ENCODE data around the gene DUSP1.

Gene DUSP1

DNA sequence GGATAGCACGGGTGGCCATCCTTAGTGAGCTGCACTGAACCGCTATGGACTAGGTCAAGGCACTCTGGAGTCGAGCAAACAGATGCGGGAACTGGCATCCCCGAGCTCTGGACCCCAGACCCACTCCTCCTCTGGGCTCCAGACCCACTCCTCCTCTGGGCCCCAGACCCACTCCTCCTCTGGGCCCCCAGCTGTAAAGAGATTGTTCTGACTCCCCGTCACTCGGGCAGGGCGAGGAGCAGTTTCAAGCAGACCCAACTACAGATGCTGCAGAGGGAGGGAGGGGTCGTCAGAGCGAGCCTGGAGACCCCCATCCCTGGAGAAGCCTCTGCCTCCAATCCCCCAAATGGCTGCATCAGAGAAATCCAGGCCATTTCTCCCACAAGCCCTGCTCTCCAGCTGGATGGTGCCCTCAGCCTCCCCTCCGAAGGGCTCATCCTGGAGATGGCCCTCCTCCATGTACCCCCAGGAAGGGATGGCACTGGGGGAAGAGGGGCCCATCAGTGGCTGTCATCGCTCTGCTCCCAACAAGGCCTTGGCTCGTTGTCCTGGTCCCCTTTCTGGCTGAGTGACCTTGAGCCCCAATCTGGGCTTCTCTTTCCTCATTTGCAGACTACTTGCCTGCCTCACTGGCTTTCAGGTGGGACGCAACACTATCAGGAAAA lies 38.7 kb downstream of the DUSP1 start:
- Histone ChIP-seq H3K9ac (ENCODE audit: low read depth, low read length) (peak overlapping the region; percentile 87), H3K4me1 (ENCODE audit: control insufficient read depth, insufficient read depth, low read length) (peaks cover 36% of the 10 kb centered on the region), H3K36me3 (ENCODE audit: insufficient read depth, low read length) (no peaks in the 10 kb centered on the region), H3K27me3 (ENCODE audit: control insufficient read depth, insufficient read depth, low read length) (no peaks in the 10 kb centered on the region), H3K4me3 (ENCODE audit: low read length) (no peak overlapping the region), H3K9me3 (replicated peaks; ENCODE audit: low read length) (no peaks in the 10 kb centered on the region), H3K4me2 (ENCODE audit: low read length) (no peak overlapping the region)

DNA sequence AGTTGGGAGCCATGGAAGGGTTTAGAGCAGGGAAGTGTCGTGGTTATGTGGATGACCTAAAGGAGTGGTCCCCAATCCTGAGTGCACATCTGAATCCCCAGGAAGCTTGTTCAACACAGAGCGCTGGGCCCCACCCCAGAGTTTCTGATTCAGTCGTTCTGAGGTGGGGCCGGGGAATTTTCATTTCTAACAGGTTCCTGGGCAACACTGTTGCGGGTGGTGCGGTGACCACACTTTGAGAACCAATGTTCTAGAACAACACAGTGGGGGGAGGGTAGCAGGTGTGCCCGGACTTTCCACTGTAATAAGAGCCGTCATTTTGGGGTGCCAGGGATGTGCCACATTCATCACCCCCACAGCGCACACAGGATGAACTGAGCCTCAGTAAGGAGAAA lies 39.3 kb downstream of the DUSP1 start:
- Histone ChIP-seq H3K4me3 (ENCODE audit: low read length) (no peak overlapping the region), H3K36me3 (ENCODE audit: insufficient read depth, low read length) (no peaks in the 10 kb centered on the region), H3K4me1 (ENCODE audit: control insufficient read depth, insufficient read depth, low read length) (peaks cover 30% of the 10 kb centered on the region), H3K9ac (ENCODE audit: low read depth, low read length) (no peak overlapping the region), H3K9me3 (replicated peaks; ENCODE audit: low read length) (no peaks in the 10 kb centered on the region), H3K27me3 (ENCODE audit: control insufficient read depth, insufficient read depth, low read length) (no peaks in the 10 kb centered on the region), H3K4me2 (ENCODE audit: low read length) (no peak overlapping the region)

DNA sequence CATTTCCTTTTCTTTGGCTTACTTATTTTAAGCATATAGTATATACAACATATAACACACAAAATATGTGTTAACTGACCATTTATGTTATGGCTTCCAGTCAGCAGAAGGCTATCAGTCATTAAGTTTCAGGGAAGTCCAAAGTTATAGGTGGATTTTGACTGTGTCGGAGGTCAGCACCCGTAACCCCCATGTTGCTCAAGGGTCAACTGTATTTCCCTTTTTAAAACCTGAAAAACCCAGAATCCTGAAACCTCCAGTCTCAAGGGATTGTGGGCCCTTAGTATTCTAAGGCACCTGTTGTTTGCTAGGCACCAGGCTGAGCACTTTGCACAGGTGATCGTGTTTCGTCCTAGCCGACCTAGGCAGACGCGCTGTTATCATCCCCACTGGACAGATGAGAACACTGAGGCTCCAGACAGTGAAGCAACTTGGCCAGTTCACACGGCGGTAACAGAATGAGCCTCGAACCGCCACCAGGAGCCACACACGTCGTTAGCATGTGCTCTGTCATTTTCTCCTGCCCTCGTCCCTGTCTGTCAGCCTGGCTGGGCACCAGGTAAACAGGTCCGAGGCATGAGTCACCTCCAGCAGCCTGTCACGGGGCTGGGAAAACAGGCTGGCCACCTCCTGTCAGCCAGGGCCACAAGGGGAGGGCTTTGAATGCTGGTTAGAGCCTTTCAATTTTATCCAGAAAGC lies 39.9 kb downstream of the DUSP1 start:
- peaks cover 25% of the 10 kb centered on the region for H3K4me1 ChIP-seq (ENCODE audit: control insufficient read depth, insufficient read depth, low read length)
- H3K9ac ChIP-seq (ENCODE audit: low read depth, low read length) = no peak overlapping the region
- no peaks in the 10 kb centered on the region for H3K9me3 ChIP-seq (replicated peaks; ENCODE audit: low read length)
- no peaks in the 10 kb centered on the region for H3K27me3 ChIP-seq (ENCODE audit: control insufficient read depth, insufficient read depth, low read length)
- no peaks in the 10 kb centered on the region for H3K36me3 ChIP-seq (ENCODE audit: insufficient read depth, low read length)
- no peak overlapping the region for H3K4me3 ChIP-seq (ENCODE audit: low read length)
- H3K4me2 ChIP-seq (ENCODE audit: low read length) = no peak overlapping the region

DNA sequence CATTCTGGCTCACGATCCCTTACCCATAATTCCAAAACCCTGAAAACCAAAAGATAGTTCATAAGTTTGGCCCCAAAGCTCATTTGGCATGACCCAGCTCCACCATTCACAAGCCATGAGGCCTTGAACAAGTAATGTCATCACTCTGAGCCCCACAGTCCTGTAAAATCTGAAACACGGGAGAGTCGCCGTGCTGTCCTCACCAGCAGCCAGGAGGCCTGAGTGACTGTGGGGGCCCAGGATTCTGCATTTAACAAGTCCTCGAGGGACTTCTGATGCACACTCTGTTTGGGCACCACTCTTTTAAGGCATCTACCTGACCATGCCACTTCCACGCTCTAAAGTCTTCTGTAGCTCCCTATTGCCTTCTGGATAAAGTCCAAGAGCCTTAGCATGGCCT lies 40.8 kb downstream of the DUSP1 start:
- Histone ChIP-seq H3K36me3 (ENCODE audit: insufficient read depth, low read length) (no peaks in the 10 kb centered on the region), H3K4me2 (ENCODE audit: low read length) (no peak overlapping the region), H3K9me3 (replicated peaks; ENCODE audit: low read length) (no peaks in the 10 kb centered on the region), H3K9ac (ENCODE audit: low read depth, low read length) (no peak overlapping the region), H3K27me3 (ENCODE audit: control insufficient read depth, insufficient read depth, low read length) (no peaks in the 10 kb centered on the region), H3K4me1 (ENCODE audit: control insufficient read depth, insufficient read depth, low read length) (peaks cover 20% of the 10 kb centered on the region), H3K4me3 (ENCODE audit: low read length) (no peak overlapping the region)

DNA sequence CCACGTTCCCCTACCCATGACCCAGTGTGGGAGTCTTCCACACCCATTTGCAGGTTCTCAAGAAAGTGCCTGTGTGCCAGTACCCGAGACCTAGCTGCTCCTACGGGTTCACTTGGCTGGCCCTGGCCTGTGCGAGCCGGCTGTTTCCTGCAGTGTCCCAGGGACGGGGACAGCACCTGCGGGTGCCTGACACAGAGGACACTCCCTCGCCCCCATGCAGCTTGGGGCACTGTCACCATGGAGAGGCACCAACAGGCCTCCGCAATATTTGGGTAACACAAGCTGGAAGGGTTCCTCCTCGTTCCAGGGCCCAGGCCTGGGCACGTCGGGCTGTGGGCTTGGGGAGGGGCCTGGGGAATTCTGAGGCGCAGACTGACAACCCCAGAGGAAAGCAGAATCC lies 41.4 kb downstream of the DUSP1 start:
- H3K4me2 ChIP-seq (ENCODE audit: low read length) = no peak overlapping the region
- no peaks in the 10 kb centered on the region for H3K36me3 ChIP-seq (ENCODE audit: insufficient read depth, low read length)
- H3K9me3 ChIP-seq (replicated peaks; ENCODE audit: low read length) = no peaks in the 10 kb centered on the region
- no peak overlapping the region for H3K4me3 ChIP-seq (ENCODE audit: low read length)
- H3K27me3 ChIP-seq (ENCODE audit: control insufficient read depth, insufficient read depth, low read length) = no peaks in the 10 kb centered on the region
- peaks cover 20% of the 10 kb centered on the region for H3K4me1 ChIP-seq (ENCODE audit: control insufficient read depth, insufficient read depth, low read length)
- no peak overlapping the region for H3K9ac ChIP-seq (ENCODE audit: low read depth, low read length)

DNA sequence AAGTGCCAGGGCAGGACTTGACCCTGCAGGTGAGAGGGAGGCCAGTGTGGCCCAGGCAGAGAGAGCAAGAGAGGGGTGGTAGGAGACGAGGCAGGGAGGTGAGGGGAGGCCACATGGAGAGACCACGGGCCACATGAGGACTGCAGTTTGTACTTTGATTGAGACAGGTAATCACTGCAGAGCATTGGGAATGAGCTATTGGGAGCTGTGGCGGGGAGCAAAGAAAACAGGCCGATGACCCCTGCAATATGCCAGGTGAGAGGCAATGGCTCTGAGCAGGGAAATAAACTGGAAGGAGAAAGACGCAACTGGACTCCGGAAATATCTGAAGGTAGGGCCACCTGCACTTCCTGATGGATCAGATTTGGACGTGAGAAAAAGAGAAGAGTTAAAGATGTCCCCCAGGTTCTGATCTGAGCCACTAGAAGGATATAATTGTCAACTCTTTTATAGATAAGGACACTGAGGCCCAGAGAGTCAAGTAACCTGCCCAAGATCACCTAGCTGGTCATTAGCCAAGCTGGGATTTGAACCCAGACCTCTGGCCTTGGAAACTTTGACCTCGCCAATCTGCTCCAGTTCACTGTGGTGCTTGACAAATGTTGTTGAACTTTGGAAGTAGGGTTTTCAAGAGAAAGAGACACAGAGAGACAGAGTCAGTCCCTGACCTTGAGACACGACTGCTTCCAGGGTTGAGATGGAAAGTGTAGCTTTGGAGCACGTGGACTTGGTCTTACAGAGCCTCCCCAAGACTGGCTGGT lies 42.3 kb downstream of the DUSP1 start:
- Histone ChIP-seq H3K4me3 (ENCODE audit: low read length) (no peak overlapping the region), H3K9me3 (replicated peaks; ENCODE audit: low read length) (no peaks in the 10 kb centered on the region), H3K27me3 (ENCODE audit: control insufficient read depth, insufficient read depth, low read length) (no peaks in the 10 kb centered on the region), H3K36me3 (ENCODE audit: insufficient read depth, low read length) (no peaks in the 10 kb centered on the region), H3K9ac (ENCODE audit: low read depth, low read length) (no peak overlapping the region), H3K4me2 (ENCODE audit: low read length) (no peak overlapping the region), H3K4me1 (ENCODE audit: control insufficient read depth, insufficient read depth, low read length) (peaks cover 13% of the 10 kb centered on the region)

DNA sequence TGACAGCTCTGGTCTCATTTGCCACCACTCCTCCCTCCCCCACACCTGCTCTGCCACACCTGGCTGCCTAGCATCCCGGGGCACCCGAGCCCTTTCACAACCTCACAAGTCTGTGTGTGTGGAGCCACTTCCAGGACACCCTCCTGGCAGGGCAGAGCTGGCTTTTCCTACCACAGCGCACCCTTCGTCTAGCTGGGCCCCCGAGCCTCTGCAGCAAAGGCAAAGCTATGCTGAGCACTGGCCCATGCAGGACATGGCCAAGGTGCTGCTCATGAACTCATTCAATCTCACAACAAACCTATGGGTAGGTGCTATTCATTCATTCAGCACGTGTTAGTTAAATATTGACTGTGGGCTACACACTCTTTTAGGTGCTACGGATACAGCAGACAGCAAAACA lies 43.4 kb downstream of the DUSP1 start:
- Histone ChIP-seq H3K4me2 (ENCODE audit: low read length) (no peak overlapping the region), H3K9ac (ENCODE audit: low read depth, low read length) (no peak overlapping the region), H3K27me3 (ENCODE audit: control insufficient read depth, insufficient read depth, low read length) (no peaks in the 10 kb centered on the region), H3K4me3 (ENCODE audit: low read length) (no peak overlapping the region), H3K4me1 (ENCODE audit: control insufficient read depth, insufficient read depth, low read length) (peaks cover 2% of the 10 kb centered on the region), H3K36me3 (ENCODE audit: insufficient read depth, low read length) (no peaks in the 10 kb centered on the region), H3K9me3 (replicated peaks; ENCODE audit: low read length) (no peaks in the 10 kb centered on the region)

DNA sequence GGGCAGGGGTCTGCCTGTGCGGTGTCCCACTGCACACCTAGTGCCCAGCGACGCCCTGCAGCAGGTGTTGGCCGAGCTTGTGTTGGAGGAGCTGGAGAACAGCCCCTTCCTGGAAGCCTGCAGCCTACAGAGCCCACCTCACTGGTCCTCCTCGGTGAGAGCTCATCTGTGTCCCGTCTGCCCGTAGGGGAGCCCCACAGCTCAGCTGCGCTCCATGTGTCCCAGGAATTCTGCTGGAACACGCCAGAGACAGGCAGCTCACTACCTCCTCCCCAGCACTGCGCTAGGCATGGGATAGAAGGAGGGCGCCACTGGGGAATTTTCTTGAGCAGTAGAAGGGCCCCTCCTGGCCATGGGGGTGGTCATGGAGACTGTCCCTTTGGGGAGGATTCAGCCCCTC lies 44.0 kb downstream of the DUSP1 start:
- no peaks in the 10 kb centered on the region for H3K4me1 ChIP-seq (ENCODE audit: control insufficient read depth, insufficient read depth, low read length)
- no peak overlapping the region for H3K4me3 ChIP-seq (ENCODE audit: low read length)
- H3K9me3 ChIP-seq (replicated peaks; ENCODE audit: low read length) = no peaks in the 10 kb centered on the region
- H3K4me2 ChIP-seq (ENCODE audit: low read length) = no peak overlapping the region
- H3K9ac ChIP-seq (ENCODE audit: low read depth, low read length) = no peak overlapping the region
- no peaks in the 10 kb centered on the region for H3K27me3 ChIP-seq (ENCODE audit: control insufficient read depth, insufficient read depth, low read length)
- H3K36me3 ChIP-seq (ENCODE audit: insufficient read depth, low read length) = no peaks in the 10 kb centered on the region

DNA sequence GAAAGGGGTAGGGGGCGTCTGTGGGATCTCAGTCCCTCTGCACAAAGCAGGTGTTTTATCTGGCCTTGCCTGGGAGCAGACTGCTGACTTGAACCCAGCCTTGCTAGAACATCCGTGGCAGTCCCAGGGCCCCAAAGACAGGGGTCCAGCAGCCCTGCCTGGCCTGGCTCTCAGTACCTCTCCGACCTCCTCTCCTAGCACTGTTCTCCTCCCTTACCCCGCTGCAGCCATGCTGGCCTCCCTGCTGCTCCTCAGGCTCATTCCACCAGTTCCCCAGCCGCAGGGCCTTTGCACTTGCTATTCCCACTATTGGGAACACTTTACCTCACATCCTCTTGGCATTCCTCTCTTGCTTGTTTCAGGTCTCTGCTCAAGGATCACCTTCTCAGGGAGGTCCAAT lies 45.2 kb downstream of the DUSP1 start:
- Histone ChIP-seq H3K4me1 (ENCODE audit: control insufficient read depth, insufficient read depth, low read length) (no peaks in the 10 kb centered on the region), H3K4me2 (ENCODE audit: low read length) (no peak overlapping the region), H3K9me3 (replicated peaks; ENCODE audit: low read length) (no peaks in the 10 kb centered on the region), H3K27me3 (ENCODE audit: control insufficient read depth, insufficient read depth, low read length) (no peaks in the 10 kb centered on the region), H3K4me3 (ENCODE audit: low read length) (no peak overlapping the region), H3K36me3 (ENCODE audit: insufficient read depth, low read length) (no peaks in the 10 kb centered on the region), H3K9ac (ENCODE audit: low read depth, low read length) (no peak overlapping the region)

DNA sequence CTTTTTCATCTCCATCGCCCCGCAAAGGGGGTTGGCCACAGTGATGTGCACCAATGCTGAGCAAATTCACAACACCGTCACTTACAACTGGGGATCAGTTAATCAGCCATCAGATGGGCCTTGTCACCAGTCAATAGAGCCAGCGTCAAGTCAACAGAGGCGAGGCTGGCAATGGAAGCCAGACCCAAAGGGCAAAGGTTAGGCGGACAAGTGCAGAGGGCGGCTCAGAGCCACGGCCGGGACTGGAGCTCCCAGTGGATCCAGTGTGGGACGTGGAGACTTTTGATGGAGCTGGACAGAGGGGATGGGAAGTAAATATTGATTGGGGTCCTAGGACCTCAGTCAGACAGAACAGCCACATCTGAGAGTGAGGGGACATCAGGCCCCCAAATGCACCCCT lies 45.7 kb downstream of the DUSP1 start:
- no peaks in the 10 kb centered on the region for H3K27me3 ChIP-seq (ENCODE audit: control insufficient read depth, insufficient read depth, low read length)
- H3K4me3 ChIP-seq (ENCODE audit: low read length) = no peak overlapping the region
- H3K36me3 ChIP-seq (ENCODE audit: insufficient read depth, low read length) = no peaks in the 10 kb centered on the region
- no peaks in the 10 kb centered on the region for H3K9me3 ChIP-seq (replicated peaks; ENCODE audit: low read length)
- H3K4me2 ChIP-seq (ENCODE audit: low read length) = no peak overlapping the region
- no peaks in the 10 kb centered on the region for H3K4me1 ChIP-seq (ENCODE audit: control insufficient read depth, insufficient read depth, low read length)
- no peak overlapping the region for H3K9ac ChIP-seq (ENCODE audit: low read depth, low read length)

DNA sequence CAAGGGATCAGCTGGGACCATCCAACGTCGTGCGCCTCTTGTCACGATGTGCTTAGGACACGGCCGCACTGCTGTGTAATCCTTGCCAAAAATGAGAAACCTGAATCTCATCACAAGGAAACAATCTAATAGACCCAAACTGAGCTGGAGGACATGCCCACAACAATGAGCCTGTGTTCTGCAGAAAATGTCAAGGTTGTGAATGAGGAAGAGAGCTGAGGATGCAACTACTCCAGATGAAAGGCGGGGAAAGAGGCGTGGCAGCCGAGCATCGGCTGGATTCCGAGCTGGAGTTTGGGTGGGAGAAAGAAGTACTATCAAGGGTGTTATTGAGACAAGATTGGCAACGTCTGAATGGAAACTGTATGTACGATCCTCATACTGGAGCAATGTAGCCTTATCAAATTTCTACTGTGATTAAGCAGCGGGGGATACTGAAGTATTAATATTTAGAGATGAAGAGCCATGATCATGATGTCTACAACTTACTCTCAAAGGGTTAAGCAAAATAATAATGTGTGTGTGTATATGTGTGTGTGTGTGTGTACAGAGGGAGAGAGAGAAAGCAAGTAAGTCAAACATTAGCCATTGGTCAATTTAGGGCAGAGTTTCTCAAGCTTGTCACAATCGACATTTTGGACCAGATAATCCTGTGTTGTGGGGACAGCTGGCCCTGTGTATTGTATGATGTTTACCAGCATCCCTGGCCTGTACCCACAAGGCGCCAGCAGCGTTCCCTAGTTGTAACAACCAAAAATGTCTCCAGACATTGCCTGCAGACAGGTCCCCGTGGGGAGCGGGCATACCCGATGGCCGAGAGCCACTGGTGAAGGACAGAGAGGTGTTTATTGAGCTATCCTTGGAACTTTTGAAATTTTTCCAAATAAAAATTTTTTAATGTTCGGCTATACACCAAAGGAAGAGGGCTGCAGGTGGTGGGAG lies 46.5 kb downstream of the DUSP1 start:
- Histone ChIP-seq H3K9ac (ENCODE audit: low read depth, low read length) (no peak overlapping the region), H3K4me3 (ENCODE audit: low read length) (no peak overlapping the region)

More for the DNA sequence above, 46.5 kb downstream of the DUSP1 start:
- no peaks in the 10 kb centered on the region for H3K27me3 ChIP-seq (ENCODE audit: control insufficient read depth, insufficient read depth, low read length)
- H3K36me3 ChIP-seq (ENCODE audit: insufficient read depth, low read length) = no peaks in the 10 kb centered on the region
- no peaks in the 10 kb centered on the region for H3K4me1 ChIP-seq (ENCODE audit: control insufficient read depth, insufficient read depth, low read length)
- H3K4me2 ChIP-seq (ENCODE audit: low read length) = no peak overlapping the region
- no peaks in the 10 kb centered on the region for H3K9me3 ChIP-seq (replicated peaks; ENCODE audit: low read length)
